Endothelial cell of umbilical vein (primary cell): ENCODE results near the gene SH3D19.

Source experiments
- EZH2 ChIP-seq: IDR thresholded peaks from 2 replicates; pipeline ENCODE4 v1.6.1; 2012; ENCODE audit warnings: borderline replicate concordance, low read depth, mild to moderate bottlenecking, moderate library complexity, low read length, inconsistent platforms; ENCODE audit not compliant: severe bottlenecking
- FOS ChIP-seq: IDR thresholded peaks from 2 replicates; pipeline ENCODE4 v1.6.1; 2011; ENCODE audit warnings: mild to moderate bottlenecking, low read length, moderate library complexity, borderline replicate concordance; ENCODE audit not compliant: insufficient read depth
- GATA2 ChIP-seq: IDR thresholded peaks from 2 replicates; pipeline ENCODE4 v1.7.0; 2011; ENCODE audit warnings: low read depth, mild to moderate bottlenecking, moderate library complexity, mixed read lengths, low read length; ENCODE audit not compliant: insufficient read length, insufficient read depth
- MYC ChIP-seq: IDR thresholded peaks from one replicate; pipeline ENCODE4 v1.6.1; 2011; ENCODE audit warnings: mild to moderate bottlenecking, low read depth, low read length
- POLR2A ChIP-seq: IDR thresholded peaks from 2 replicates; pipeline ENCODE4 v1.6.1; 2012; ENCODE audit warnings: low read depth, mild to moderate bottlenecking, control low read depth, low read length
- POLR2AphosphoS5 ChIP-seq: IDR thresholded peaks from 2 replicates; pipeline ENCODE4 v1.6.1; 2012; ENCODE audit warnings: low read depth, mild to moderate bottlenecking, control low read depth, low read length, moderate library complexity; ENCODE audit not compliant: insufficient read depth
- TF ChIP-seq, protein P1 (sequence below), 2 donors: IDR thresholded peaks; 1 replicate in 1 of 2; 2 replicates in 1 of 2; pipeline ENCODE4 v1.5.1; 2011; ENCODE audit warnings: low read length in 2 of 2, mild to moderate bottlenecking in 2 of 2, moderate library complexity in 2 of 2, control low read depth in 1 of 2, inconsistent platforms in 1 of 2, low read depth in 1 of 2; ENCODE audit not compliant: insufficient read depth in 1 of 2; ENCODE audit errors: extremely low read depth in 1 of 2
- TF ChIP-seq, protein P2 (sequence below): IDR thresholded peaks from 2 replicates; pipeline ENCODE4 v1.6.1; 2011; ENCODE audit not compliant: insufficient read depth, insufficient read length

- TF ChIP-seq, protein P1, sequence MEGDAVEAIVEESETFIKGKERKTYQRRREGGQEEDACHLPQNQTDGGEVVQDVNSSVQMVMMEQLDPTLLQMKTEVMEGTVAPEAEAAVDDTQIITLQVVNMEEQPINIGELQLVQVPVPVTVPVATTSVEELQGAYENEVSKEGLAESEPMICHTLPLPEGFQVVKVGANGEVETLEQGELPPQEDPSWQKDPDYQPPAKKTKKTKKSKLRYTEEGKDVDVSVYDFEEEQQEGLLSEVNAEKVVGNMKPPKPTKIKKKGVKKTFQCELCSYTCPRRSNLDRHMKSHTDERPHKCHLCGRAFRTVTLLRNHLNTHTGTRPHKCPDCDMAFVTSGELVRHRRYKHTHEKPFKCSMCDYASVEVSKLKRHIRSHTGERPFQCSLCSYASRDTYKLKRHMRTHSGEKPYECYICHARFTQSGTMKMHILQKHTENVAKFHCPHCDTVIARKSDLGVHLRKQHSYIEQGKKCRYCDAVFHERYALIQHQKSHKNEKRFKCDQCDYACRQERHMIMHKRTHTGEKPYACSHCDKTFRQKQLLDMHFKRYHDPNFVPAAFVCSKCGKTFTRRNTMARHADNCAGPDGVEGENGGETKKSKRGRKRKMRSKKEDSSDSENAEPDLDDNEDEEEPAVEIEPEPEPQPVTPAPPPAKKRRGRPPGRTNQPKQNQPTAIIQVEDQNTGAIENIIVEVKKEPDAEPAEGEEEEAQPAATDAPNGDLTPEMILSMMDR (IDR thresholded peaks at IDR 0.05; ENCODE audit: extremely low read depth in 1 of 2, insufficient read depth in 1 of 2, low read depth in 1 of 2, low read length in 2 of 2), result no peak
- TF ChIP-seq EZH2 (no peak), POLR2A (no peak), POLR2AphosphoS5 (no peak), GATA2 (no peak), FOS (no peak), MYC (no peak)
- TF ChIP-seq, protein P2, sequence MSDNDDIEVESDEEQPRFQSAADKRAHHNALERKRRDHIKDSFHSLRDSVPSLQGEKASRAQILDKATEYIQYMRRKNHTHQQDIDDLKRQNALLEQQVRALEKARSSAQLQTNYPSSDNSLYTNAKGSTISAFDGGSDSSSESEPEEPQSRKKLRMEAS, result no peak
Measured at GRCh38 chr4:151217326-151217725, 108.1 kb downstream of the SH3D19 start.
